ENCODE data around the gene ADAM21. TPM values are rescaled to one million over a fixed set of nuclear protein-coding genes. Genes with fewer than 3 reads are reported as not detected.

ADAM21 gene
- total and polyA plus RNA-seq, 2 of the 13 experiments (the other 11 are each of a cell fraction or from before 2014, with no cell fraction given) = 0.03 to 0.07 TPM

DNA sequence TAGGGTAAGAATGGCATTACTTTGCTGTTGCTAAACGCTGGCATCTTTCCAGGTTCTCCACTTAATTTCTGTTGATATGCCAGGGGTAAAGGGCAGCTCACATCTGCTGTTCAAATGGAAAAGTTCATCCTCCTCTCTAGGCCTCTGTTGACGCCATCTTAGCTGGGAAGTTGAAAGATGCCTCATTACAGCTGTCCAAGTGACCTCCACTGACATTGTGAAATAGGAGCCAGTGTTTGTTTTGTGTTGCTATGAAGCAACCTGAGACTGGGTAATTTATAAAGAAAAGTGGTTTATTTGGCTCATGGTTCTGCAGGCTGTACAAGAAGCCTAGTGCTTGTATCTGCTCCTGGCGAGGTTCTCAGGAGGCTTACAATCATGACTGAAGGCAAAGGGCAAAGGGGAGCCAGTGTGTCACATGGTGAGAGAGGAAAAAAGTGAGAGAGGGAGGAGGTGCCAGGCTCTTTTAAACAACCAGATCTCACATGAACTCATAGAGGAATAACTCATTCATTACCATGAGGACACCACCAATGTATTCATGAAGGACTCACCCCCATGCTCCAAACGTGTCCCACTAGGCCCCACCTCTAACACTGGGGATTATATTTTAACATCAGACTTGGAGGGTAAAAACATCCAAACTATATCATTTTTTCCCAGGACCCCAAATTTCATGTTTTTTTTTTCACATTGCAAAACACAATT is 3.2 kb upstream of the ADAM21 start (continued):
- TF ChIP-seq, protein P1, sequence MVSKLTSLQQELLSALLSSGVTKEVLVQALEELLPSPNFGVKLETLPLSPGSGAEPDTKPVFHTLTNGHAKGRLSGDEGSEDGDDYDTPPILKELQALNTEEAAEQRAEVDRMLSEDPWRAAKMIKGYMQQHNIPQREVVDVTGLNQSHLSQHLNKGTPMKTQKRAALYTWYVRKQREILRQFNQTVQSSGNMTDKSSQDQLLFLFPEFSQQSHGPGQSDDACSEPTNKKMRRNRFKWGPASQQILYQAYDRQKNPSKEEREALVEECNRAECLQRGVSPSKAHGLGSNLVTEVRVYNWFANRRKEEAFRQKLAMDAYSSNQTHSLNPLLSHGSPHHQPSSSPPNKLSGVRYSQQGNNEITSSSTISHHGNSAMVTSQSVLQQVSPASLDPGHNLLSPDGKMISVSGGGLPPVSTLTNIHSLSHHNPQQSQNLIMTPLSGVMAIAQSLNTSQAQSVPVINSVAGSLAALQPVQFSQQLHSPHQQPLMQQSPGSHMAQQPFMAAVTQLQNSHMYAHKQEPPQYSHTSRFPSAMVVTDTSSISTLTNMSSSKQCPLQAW (CRISPR knock-in tag; IDR thresholded peaks at IDR 0.05) = peak; percentile 36; the same call in 1 of the 2 replicates
- peak; percentile 39; the same call in 1 of the 2 replicates for TF ChIP-seq ELF3 (CRISPR knock-in tag; IDR thresholded peaks at IDR 0.05)
- no peak for TF ChIP-seq ZSCAN21 (CRISPR knock-in tag; IDR thresholded peaks at IDR 0.05; ENCODE audit: borderline replicate concordance)
- peak; percentile 80 for TF ChIP-seq NR2F6 (IDR thresholded peaks at IDR 0.05)
- TF ChIP-seq NR2F6 (CRISPR knock-in tag; IDR thresholded peaks at IDR 0.05) = peak; percentile 92
- TF ChIP-seq, protein P2, sequence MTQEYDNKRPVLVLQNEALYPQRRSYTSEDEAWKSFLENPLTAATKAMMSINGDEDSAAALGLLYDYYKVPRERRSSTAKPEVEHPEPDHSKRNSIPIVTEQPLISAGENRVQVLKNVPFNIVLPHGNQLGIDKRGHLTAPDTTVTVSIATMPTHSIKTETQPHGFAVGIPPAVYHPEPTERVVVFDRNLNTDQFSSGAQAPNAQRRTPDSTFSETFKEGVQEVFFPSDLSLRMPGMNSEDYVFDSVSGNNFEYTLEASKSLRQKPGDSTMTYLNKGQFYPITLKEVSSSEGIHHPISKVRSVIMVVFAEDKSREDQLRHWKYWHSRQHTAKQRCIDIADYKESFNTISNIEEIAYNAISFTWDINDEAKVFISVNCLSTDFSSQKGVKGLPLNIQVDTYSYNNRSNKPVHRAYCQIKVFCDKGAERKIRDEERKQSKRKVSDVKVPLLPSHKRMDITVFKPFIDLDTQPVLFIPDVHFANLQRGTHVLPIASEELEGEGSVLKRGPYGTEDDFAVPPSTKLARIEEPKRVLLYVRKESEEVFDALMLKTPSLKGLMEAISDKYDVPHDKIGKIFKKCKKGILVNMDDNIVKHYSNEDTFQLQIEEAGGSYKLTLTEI (CRISPR knock-in tag; conservative IDR thresholded peaks at IDR 0.05) = no peak
- TF ChIP-seq BCL6 (CRISPR knock-in tag; IDR thresholded peaks at IDR 0.05) = peak; percentile 69
- TF ChIP-seq, protein P3, sequence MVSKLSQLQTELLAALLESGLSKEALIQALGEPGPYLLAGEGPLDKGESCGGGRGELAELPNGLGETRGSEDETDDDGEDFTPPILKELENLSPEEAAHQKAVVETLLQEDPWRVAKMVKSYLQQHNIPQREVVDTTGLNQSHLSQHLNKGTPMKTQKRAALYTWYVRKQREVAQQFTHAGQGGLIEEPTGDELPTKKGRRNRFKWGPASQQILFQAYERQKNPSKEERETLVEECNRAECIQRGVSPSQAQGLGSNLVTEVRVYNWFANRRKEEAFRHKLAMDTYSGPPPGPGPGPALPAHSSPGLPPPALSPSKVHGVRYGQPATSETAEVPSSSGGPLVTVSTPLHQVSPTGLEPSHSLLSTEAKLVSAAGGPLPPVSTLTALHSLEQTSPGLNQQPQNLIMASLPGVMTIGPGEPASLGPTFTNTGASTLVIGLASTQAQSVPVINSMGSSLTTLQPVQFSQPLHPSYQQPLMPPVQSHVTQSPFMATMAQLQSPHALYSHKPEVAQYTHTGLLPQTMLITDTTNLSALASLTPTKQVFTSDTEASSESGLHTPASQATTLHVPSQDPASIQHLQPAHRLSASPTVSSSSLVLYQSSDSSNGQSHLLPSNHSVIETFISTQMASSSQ (IDR thresholded peaks at IDR 0.05; ENCODE audit: low read depth) = no peak
- TF ChIP-seq, protein P3 (CRISPR knock-in tag; IDR thresholded peaks at IDR 0.05; ENCODE audit: borderline replicate concordance) = peak; percentile 38; the same call in 1 of the 2 replicates
- TF ChIP-seq, protein P4, sequence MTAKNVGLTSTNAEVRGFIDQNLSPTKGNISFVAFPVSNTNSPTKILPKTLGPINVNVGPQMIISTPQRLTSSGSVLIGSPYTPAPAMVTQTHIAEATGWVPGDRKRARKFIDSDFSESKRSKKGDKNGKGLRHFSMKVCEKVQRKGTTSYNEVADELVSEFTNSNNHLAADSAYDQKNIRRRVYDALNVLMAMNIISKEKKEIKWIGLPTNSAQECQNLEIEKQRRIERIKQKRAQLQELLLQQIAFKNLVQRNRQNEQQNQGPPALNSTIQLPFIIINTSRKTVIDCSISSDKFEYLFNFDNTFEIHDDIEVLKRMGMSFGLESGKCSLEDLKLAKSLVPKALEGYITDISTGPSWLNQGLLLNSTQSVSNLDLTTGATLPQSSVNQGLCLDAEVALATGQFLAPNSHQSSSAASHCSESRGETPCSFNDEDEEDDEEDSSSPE (CRISPR knock-in tag; IDR thresholded peaks at IDR 0.05) = no peak
- TF ChIP-seq, protein P5, sequence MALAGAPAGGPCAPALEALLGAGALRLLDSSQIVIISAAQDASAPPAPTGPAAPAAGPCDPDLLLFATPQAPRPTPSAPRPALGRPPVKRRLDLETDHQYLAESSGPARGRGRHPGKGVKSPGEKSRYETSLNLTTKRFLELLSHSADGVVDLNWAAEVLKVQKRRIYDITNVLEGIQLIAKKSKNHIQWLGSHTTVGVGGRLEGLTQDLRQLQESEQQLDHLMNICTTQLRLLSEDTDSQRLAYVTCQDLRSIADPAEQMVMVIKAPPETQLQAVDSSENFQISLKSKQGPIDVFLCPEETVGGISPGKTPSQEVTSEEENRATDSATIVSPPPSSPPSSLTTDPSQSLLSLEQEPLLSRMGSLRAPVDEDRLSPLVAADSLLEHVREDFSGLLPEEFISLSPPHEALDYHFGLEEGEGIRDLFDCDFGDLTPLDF (CRISPR knock-in tag; IDR thresholded peaks at IDR 0.05) = no peak
- peak; percentile 63 for TF ChIP-seq ARID3A (IDR thresholded peaks at IDR 0.05; ENCODE audit: low read depth, low read length)
- TF ChIP-seq ZFP82 (CRISPR knock-in tag; IDR thresholded peaks at IDR 0.05; ENCODE audit: borderline replicate concordance) = no peak
- peak; percentile 62 for TF ChIP-seq NCOR1 (IDR thresholded peaks at IDR 0.05; ENCODE audit: borderline replicate concordance, low read length)
- TF ChIP-seq RFX3 (CRISPR knock-in tag; IDR thresholded peaks at IDR 0.05) = peak; percentile 62
- TF ChIP-seq ARID2 (CRISPR knock-in tag; IDR thresholded peaks at IDR 0.05; ENCODE audit: borderline replicate concordance) = no peak
- peak; percentile 54; the same call in 1 of the 2 replicates for TF ChIP-seq NR2F2 (IDR thresholded peaks at IDR 0.05; ENCODE audit: borderline replicate concordance, low read depth)
- TF ChIP-seq ZSCAN30 (CRISPR knock-in tag; IDR thresholded peaks at IDR 0.05) = no peak

Measured in HepG2 (cell line).